Hematopoietic multipotent progenitor cell treated with erythropoietin and hydrocortisone succinate and interleukin-3 and kit ligand, for 6 days (in vitro differentiated cells): ENCODE results near the gene COL6A2.
"Not testable (repeated sequence)": the region's sequence is repeated elsewhere in the genome, so short reads cannot be mapped to it uniquely, and the experiment has no call there.

ENCODE experiments used
- DNase-seq: peaks from one replicate; pipeline ENCODE4 v3.0.0-alpha.2; 2015

COL6A2 gene

DNA sequence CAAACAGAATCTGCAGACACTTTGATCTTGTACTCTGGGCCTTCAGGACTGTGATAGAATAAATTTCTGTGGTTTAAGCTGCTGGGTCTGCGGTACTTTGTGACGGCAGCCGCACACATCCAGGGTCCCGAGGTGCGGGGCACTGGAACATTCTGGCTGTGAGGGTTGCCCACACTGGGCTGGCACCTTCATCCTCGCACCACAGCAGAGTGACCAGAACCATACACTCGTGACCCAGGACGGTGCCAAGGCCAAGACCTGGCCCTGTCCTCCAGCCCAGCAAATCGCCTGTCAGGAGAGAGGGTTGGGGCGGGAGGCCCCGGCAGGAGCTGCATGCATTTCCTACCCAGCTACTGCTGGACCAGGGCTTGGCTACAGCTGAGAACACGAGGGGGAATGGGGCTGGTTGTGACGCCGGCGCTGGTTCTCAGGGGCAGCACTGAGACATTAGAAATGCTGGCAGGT, 60.1 kb downstream of the COL6A2 start:
- no peak for DNase-seq

DNA sequence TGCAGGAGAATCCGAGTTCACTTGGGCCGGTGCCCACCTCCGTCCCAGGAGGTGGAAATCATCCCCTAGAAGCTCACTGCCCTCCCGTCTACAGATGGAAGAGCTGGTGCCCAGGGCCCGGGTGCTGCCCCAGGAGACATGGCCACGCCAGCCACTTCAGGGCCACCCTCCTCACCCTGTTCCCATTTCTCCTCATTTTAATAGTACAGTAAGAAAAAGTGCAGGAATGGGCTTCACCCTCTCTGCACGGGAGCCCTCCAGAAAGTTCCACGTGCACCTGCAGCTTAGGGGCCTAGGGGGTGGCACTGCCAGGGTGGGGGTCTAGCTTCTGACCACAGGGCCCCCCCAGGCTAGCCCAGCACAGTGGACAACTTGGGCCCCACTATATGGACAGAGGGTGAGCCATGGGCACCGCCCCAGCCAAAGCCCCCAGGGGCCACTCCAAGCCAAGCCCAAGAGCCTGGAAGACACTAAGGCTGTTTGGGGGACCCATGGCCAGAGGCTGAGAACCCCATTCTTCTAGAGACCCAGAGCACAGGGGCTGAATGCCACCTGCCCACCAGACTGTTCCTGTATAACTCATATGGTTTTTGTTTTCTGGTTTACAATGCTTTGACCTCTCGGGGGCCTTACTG, 60.9 kb downstream of the COL6A2 start:
- no peak for DNase-seq

DNA sequence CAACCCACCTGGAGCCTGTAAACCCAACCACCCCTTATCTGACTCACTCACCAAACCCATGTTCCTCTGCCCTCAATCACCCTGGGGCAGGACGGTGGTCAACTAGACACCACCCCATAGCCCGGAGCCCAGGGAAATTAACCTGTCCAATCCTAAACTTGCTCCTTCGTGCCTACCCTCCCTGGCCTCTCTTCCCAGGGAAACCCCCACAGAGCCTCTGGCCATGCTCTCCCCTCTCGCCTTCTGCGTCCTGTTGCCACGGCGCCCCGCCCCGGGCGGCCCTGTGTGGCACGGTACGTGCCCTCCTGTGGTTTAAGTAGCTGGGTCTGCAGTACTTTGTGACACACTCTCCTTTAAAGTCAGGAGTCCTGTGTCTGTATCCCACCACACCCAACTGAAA, 61.5 kb downstream of the COL6A2 start:
- DNase-seq = no peak

DNA sequence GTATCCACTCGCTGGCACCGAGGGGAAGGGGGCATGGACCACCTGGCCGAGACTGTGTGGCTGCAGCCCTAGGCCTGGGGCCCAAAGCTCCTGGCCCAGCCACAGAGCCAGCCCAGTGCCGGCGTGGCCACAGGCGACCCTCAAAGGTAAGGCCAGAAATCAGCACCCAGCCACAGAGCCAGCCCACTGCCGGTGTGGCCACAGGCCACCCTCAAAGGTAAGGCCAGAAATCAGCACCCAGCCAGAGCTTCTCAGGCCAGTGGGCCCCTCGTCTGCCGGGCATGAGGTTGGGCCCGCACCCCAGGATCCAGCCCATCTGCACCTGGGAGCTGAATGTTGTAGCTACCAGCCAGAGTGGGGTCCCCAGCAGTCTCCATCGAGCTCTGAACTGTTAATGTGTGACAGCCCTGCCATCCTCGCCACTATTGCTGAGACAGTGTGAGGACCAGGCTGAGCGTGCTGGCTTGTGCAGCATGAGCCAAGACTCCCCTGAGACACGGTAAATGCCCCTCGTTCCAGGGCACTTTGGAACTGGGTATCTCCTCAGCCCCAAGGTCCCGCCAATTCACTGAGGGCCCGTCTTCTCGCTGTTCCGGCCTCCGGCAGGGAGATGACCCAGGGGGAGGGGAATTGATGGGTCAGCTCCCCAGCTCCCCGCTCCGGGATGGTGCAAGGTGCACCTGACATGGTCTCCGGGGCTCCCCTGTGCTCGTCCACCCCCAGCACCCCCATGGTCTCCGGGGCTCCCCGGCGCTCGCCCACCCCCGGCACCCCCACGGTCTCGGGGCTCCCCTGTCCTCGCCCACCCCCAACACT, 62.1 kb downstream of the COL6A2 start:
- no peak for DNase-seq

- no peak for DNase-seq
Observed at GRCh38 chr21:46160657-46160906, 62.7 kb downstream of the COL6A2 start.

DNA sequence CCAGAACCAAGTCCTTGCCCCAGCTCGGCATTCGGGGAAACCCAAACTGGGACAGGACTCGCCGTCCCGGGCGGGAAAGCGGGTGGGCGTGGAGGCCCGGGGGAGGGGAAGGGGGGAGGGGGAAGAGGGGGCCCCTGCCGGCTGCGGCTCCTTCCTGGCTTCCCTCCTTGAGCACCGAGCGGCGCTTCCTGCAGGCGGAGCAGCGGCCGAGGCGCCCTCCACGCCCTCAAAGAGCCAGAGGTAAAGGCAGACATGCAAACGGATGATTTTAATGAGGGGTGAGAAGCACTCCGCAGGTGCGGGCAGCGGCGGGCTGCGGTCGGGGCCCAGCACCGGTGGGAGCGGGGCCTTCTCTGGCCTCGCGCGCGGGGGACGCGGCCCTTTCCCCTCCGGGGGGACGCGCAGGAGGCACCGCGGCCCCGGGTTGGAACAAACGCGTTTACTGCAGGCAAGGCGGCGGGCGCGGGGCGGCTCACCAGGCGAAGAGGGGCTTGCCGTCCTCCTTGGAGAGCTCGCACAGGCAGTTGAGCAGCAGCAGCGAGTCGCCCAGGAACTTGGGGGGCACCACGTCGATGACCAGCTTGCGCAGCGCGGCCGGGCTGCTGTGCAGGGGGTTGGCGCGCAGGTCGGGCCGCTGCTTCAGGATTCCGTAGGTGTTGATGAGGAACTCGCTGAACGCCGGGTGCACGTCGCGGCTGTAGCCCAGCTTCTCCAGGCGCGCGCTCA, 63.2 kb downstream of the COL6A2 start:
- DNase-seq = no peak

GRCh38 chr21:46161633-46162592, 64.0 kb downstream of the COL6A2 start:
- DNase-seq = no peak

GRCh38 chr21:46163380-46163779, 65.5 kb downstream of the COL6A2 start:
- DNase-seq = no peak

DNA sequence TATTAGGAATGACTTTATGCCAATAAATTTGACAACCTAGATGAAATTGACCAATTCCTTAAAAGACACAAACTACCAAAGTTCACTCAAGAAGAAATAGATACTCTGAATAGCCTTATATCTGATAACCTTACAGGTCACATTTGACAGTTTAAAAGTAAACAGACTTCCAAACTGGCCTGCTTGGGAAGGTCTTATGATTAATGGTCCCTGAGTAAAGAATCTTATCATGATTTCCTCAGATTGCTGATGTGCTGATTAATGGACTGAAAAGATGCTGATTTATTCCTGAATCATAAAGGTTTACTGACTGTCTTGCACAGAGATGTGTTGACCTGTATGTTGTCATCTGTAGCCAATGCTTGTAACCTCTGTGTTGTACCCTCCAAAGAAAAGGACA, 67.2 kb downstream of the COL6A2 start:
- DNase-seq = no peak

DNA sequence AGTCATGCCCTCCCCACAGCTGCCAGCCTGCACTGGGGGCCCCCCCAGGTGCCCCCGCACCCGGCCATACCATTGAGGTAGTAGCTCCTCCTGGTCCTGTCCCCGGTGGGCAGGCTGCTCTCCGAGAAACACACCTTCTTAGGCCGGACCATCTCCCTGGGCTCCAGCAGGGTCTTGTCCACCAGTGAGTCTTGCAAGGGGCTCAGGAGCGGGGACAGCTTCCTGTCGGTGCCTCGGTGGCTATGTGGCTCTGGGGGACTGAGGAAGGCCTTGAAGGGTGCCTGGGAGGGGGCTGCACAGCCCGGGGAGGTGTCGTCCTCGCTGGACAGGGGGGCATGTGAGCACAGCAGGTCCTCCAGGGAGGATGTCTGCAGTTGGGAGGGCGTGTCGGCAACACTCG, 70.3 kb downstream of the COL6A2 start:
- no peak for DNase-seq

GRCh38 chr21:46168659-46169386, 70.9 kb downstream of the COL6A2 start:
- no peak for DNase-seq

GRCh38 chr21:46170436-46171193, 72.7 kb downstream of the COL6A2 start:
- not testable (repeated sequence) for DNase-seq

DNA sequence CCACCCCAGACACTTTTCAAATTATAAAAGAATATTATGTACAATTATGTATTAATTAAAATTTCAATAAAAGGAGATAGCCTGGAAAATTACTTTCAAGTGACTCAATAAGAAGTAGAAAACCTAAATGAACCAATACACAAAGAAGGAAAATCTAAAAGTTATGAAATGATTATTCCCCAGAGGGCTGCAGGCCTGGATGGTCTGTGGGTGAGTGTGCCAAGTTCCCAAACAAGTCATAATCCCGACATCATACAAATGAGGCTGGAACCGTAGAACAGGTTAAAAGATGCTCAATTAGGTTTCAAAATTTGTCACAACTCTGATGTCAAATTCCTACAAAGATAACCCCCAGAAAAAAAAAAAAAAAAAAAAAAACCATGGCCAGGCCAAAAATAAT, 73.7 kb downstream of the COL6A2 start:
- DNase-seq = no peak

- DNase-seq = no peak
Observed at GRCh38 chr21:46171996-46172862, 74.3 kb downstream of the COL6A2 start.

GRCh38 chr21:46172863-46173528, 75.1 kb downstream of the COL6A2 start:
- no peak for DNase-seq

DNA sequence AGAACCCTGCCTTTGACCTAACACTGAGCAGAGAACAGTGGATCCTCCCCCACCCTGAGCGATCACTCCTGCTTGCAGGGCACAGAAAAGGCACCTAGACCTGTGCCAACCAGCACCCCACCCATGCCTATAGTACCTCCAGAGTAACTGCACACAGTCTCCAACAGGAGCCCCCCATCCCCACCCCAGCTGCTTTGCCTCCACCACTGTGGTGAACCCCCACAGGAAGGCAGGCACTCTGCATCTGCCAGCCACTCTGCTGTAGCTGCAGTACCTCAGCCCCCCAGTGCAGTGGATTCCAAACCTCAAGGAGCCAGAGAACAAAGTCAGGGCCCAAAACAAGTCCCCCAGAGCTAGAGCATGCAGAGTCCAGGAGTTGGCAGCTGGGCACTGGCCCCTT, 75.7 kb downstream of the COL6A2 start:
- DNase-seq = no peak

GRCh38 chr21:46176443-46177129, 78.7 kb downstream of the COL6A2 start:
- not testable (repeated sequence) for DNase-seq

GRCh38 chr21:46178961-46179360, 81.0 kb downstream of the COL6A2 start:
- DNase-seq = no peak
